Muscle layer of colon (tissue), 2 donors: ENCODE measurements around the gene FBLN7.
"Not testable (repeated sequence)": the region's sequence is repeated elsewhere in the genome, so short reads cannot be mapped to it uniquely, and the experiment has no call there.

Experiments used
- H3K27ac ChIP-seq: one replicate; pipeline ENCODE4 v1.7.0; 2013; ENCODE audit warnings: low read depth, mild to moderate bottlenecking, low read length, moderate library complexity
- H3K27me3 ChIP-seq, 2 donors: one replicate each; pipeline ENCODE4 v1.7.0; 2013; ENCODE audit warnings: low read length in 2 of 2, mild to moderate bottlenecking in 2 of 2; ENCODE audit not compliant: insufficient read depth in 2 of 2, control insufficient read depth in 1 of 2
- H3K36me3 ChIP-seq: one replicate; pipeline ENCODE4 v1.7.0; 2013; ENCODE audit warnings: mild to moderate bottlenecking, low read length; ENCODE audit not compliant: insufficient read depth
- H3K4me1 ChIP-seq: one replicate; pipeline ENCODE4 v1.7.0; 2013; ENCODE audit warnings: mild to moderate bottlenecking, low read length; ENCODE audit not compliant: insufficient read depth
- H3K4me3 ChIP-seq, 2 donors: one replicate each; pipeline ENCODE4 v1.7.0; 2013; ENCODE audit warnings: low read length in 2 of 2, low read depth in 1 of 2, mild to moderate bottlenecking in 1 of 2, moderate library complexity in 1 of 2
- H3K9ac ChIP-seq: one replicate; pipeline ENCODE4 v1.7.0; 2013; ENCODE audit warnings: low read length
- H3K9me3 ChIP-seq: one replicate; pipeline ENCODE4 v1.7.0; 2013; ENCODE audit warnings: mild to moderate bottlenecking, low read length
- donor health status: abdominal sarcoma.
- donor health status: Adenocarcinoma of cecum.

Gene FBLN7, protein sequence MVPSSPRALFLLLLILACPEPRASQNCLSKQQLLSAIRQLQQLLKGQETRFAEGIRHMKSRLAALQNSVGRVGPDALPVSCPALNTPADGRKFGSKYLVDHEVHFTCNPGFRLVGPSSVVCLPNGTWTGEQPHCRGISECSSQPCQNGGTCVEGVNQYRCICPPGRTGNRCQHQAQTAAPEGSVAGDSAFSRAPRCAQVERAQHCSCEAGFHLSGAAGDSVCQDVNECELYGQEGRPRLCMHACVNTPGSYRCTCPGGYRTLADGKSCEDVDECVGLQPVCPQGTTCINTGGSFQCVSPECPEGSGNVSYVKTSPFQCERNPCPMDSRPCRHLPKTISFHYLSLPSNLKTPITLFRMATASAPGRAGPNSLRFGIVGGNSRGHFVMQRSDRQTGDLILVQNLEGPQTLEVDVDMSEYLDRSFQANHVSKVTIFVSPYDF

DNA sequence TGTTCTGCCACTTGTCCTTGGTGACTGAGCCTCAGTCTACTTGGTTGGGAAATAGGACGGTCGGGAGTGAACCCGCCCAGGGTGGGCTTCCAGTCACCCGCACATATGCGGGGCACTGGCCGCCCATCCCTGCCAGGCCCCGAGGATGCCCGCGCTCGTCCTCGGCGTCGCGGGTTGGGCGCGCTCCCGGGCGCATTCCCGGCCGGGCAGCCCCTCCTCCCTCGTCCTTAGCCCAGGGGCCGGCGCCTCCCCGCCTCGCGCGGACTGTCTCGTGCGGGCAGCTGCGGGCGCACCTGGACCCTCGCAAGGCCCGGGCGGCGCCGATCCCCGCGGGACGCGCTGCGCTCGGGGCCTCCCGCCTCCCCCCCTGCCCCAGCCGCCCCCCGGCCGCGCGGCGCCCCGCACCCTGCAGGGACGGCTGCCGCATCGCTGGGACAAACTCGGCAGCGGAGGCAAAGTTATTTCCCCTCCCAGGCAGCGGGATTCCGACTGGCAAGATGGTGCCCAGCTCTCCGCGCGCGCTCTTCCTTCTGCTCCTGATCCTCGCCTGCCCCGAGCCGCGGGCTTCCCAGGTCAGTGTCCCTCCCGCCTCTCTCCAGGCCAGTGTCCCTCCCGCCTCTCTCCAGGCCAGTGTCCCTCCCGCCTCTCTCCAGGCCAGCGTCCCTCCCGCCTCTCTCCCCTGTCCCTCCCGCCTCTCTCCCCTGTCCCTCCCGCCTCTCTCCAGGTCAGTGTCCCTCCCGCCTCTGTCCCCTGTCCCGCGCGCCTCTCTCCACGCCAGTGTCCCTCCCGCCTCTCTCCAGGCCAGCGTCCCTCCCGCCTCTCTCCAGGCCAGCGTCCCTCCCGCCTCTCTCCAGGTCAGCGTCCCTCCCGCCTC, at the start of gene FBLN7:
Gene FBLN7, plus strand, starts transcription at position 227 of the 874 bp plus-strand sequence. Its CDS starts 271 bp downstream, at position 498.
- H3K9ac ChIP-seq = no peak within 1 kb of the TSS
- no peaks in the 10 kb centered on the region for H3K36me3 ChIP-seq
- H3K9me3 ChIP-seq = no peaks in the 10 kb centered on the region
- H3K4me3 ChIP-seq = peak within 1 kb of the TSS; percentile 56 to 61
- H3K27me3 ChIP-seq = peaks cover 5 to 9% of the 10 kb centered on the region in 2 donors
- no peaks in the 10 kb centered on the region for H3K4me1 ChIP-seq
- H3K27ac ChIP-seq = no peak within 1 kb of the TSS

- H3K9me3 ChIP-seq = no peaks in the 10 kb centered on the region
- H3K4me3 ChIP-seq = no peak overlapping the region
- H3K9ac ChIP-seq = no peak overlapping the region
- no peak overlapping the region for H3K27ac ChIP-seq
- no peaks in the 10 kb centered on the region for H3K4me1 ChIP-seq
- peaks cover 36% of the 10 kb centered on the region for H3K36me3 ChIP-seq
- no peaks in the 10 kb centered on the region for H3K27me3 ChIP-seq
Measured at GRCh38 chr2:112089375-112089774, 48.8 kb upstream of the FBLN7 start.

DNA sequence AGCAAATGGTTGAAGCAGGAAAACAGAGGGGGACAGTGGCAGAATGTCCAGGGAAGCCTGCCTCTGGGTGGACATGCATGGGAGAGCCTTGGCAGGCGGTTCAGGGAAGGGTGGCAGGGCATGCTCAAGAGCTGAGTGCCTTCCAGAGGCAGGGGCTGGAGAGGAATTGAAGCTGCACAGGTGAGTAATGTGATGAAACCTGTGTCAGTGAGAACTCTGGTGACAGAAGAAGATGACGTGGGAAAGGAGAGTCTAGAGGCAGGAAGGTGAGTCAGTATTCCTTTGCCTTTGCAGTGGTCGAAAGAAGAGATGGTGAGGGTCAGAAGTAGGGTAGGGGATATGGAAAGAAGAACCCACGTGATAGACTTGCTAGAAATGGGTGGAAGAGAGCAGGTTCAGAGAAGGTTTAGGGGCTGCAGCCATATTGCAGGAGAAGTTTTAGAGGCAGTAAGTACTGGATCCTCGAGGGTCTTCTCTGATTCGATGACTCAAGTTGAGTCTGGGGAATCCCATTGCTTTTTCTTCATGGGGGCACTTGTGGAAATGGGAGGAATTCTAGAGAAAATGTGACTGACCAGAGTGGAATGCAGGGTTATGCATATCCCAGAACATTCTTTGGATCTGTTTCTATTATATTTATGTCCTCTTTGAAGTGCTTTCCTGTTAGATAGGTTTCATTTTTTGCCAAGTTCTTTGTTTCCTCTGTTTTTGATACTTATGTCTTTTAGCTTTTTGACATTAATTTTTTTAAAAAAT, 45.7 kb upstream of the FBLN7 start:
- H3K4me1 ChIP-seq = no peaks in the 10 kb centered on the region
- no peaks in the 10 kb centered on the region for H3K27me3 ChIP-seq
- no peak overlapping the region for H3K27ac ChIP-seq
- no peaks in the 10 kb centered on the region for H3K9me3 ChIP-seq
- H3K36me3 ChIP-seq = peaks cover 26% of the 10 kb centered on the region
- no peak overlapping the region for H3K9ac ChIP-seq
- H3K4me3 ChIP-seq = no peak overlapping the region

GRCh38 chr2:112093216-112093615, 45.0 kb upstream of the FBLN7 start:
- Histone ChIP-seq H3K4me1 (no peaks in the 10 kb centered on the region), H3K27me3 (no peaks in the 10 kb centered on the region), H3K9me3 (no peaks in the 10 kb centered on the region), H3K4me3 (no peak overlapping the region), H3K9ac (no peak overlapping the region), H3K27ac (no peak overlapping the region), H3K36me3 (peaks cover 19% of the 10 kb centered on the region)

GRCh38 chr2:112095681-112096080, 42.5 kb upstream of the FBLN7 start:
- Histone ChIP-seq H3K27ac (no peak overlapping the region), H3K9me3 (no peaks in the 10 kb centered on the region), H3K9ac (no peak overlapping the region), H3K36me3 (peaks cover 17% of the 10 kb centered on the region), H3K4me1 (no peaks in the 10 kb centered on the region), H3K4me3 (no peak overlapping the region), H3K27me3 (no peaks in the 10 kb centered on the region)

DNA sequence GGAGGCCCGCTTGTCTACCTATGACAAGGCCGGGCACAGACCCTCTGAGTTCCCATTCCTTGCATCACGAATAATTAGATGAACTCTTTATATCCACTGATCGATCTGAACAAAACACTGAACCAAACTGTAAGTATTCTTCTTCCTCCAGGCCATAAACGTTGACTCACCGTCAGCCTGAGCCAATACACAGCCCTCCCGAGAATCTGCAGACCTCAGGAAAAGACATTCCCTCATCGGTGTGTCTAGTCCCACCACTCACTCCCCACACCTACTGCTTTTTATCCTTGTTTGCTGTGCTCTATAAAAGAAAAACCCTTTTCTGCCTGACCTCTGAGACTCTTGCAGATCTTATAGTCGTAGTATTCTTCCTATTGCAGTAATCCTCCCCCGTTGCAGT, 42.1 kb upstream of the FBLN7 start:
- Histone ChIP-seq H3K9me3 (no peaks in the 10 kb centered on the region), H3K4me1 (no peaks in the 10 kb centered on the region), H3K27me3 (no peaks in the 10 kb centered on the region), H3K36me3 (peaks cover 17% of the 10 kb centered on the region), H3K4me3 (no peak overlapping the region), H3K27ac (no peak overlapping the region), H3K9ac (no peak overlapping the region)

DNA sequence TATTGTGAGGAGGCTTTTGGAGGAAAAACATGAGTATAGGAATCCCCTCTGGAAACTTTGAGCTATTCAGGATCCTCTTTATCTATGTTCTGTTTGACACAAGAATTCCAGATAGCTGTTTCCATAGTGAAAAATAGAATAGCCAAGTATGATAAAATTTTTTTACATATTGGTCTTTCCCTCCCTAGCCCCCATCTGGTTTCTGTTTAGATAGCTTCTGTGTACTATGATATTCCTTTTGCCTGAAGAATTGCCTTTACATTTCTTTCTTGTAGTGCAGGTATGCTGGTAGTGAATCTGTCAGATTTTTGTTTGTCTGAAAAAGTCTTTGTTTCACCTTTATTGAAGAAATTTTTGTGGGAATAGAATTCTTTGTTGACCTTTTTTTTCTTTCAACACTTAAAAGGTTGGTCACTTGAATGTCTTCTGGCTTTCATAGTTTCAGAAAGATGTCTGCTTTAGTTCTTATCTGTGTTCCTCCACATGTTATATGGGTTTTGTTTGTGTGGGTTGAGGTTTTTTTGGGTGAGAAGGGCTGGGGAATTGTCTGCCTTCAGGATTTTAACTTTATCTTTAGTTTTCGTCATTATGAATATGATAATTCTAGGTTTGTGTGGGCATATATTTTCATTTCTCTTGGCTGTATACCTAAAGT, 29.9 kb upstream of the FBLN7 start:
- no peak overlapping the region for H3K9ac ChIP-seq
- no peaks in the 10 kb centered on the region for H3K4me1 ChIP-seq
- peaks cover 9% of the 10 kb centered on the region for H3K36me3 ChIP-seq
- no peaks in the 10 kb centered on the region for H3K27me3 ChIP-seq
- H3K9me3 ChIP-seq = no peaks in the 10 kb centered on the region
- H3K4me3 ChIP-seq = no peak overlapping the region
- H3K27ac ChIP-seq = no peak overlapping the region

GRCh38 chr2:112109278-112109677, 28.9 kb upstream of the FBLN7 start:
- H3K9me3 ChIP-seq = no peaks in the 10 kb centered on the region
- peaks cover 10% of the 10 kb centered on the region for H3K36me3 ChIP-seq

GRCh38 chr2:112110966-112111365, 27.2 kb upstream of the FBLN7 start:
- H3K4me3 ChIP-seq = no peak overlapping the region
- H3K36me3 ChIP-seq = peaks cover 10% of the 10 kb centered on the region
- H3K27me3 ChIP-seq = no peaks in the 10 kb centered on the region
- H3K27ac ChIP-seq = no peak overlapping the region
- no peaks in the 10 kb centered on the region for H3K9me3 ChIP-seq
- no peak overlapping the region for H3K9ac ChIP-seq
- H3K4me1 ChIP-seq = no peaks in the 10 kb centered on the region

More at GRCh38 chr2:112109278-112109677, 28.9 kb upstream of the FBLN7 start:
- H3K27me3 ChIP-seq = no peaks in the 10 kb centered on the region
- H3K4me3 ChIP-seq = no peak overlapping the region
- no peak overlapping the region for H3K9ac ChIP-seq
- H3K27ac ChIP-seq = no peak overlapping the region
- no peaks in the 10 kb centered on the region for H3K4me1 ChIP-seq

GRCh38 chr2:112113354-112113753, 24.8 kb upstream of the FBLN7 start:
- not testable (repeated sequence) for H3K9ac ChIP-seq, H3K4me1 ChIP-seq, H3K4me3 ChIP-seq, H3K27me3 ChIP-seq, H3K27ac ChIP-seq, H3K9me3 ChIP-seq
- H3K36me3 ChIP-seq = peaks cover 15% of the 10 kb centered on the region
